Measurements from ENCODE around the gene PAX5.

PAX5 gene

GRCh38 chr9:36924757-36925432, 109.2 kb downstream of the PAX5 start:
- in situ Hi-C loops (cut with HindIII; ENCODE audit: low pct_ligation_motif_present, low sequenced_read_pairs): no loop called here
- DNase-seq: no peak
- H3K27me3 ChIP-seq (replicated peaks): peaks cover 2% of the 10 kb centered on the region
- no peak for TF ChIP-seq CTCF (IDR thresholded peaks at IDR 0.05; ENCODE audit: low read depth, low read length, missing control alignments)
- H3K27ac ChIP-seq: no peak overlapping the region
- H3K4me3 ChIP-seq (ENCODE audit: low read depth, low read length): no peak overlapping the region
- no peaks in the 10 kb centered on the region for H3K36me3 ChIP-seq (replicated peaks)

GRCh38 chr9:36924071-36924470, 110.0 kb downstream of the PAX5 start:
- no peaks in the 10 kb centered on the region for H3K36me3 ChIP-seq (replicated peaks)
- H3K27me3 ChIP-seq (replicated peaks): peaks cover 2% of the 10 kb centered on the region
- in situ Hi-C loops (cut with HindIII; ENCODE audit: low pct_ligation_motif_present, low sequenced_read_pairs): no loop called here
- DNase-seq: peak; percentile 84
- no peak overlapping the region for H3K4me3 ChIP-seq (ENCODE audit: low read depth, low read length)
- TF ChIP-seq CTCF (IDR thresholded peaks at IDR 0.05; ENCODE audit: low read depth, low read length, missing control alignments): no peak
- H3K27ac ChIP-seq: no peak overlapping the region

- H3K4me3 ChIP-seq (ENCODE audit: low read depth, low read length): no peak overlapping the region
- no peak for TF ChIP-seq CTCF (IDR thresholded peaks at IDR 0.05; ENCODE audit: low read depth, low read length, missing control alignments)
- no peaks in the 10 kb centered on the region for H3K36me3 ChIP-seq (replicated peaks)
- DNase-seq: no peak
- no peak overlapping the region for H3K27ac ChIP-seq
- H3K27me3 ChIP-seq (replicated peaks): peaks cover 2% of the 10 kb centered on the region
- in situ Hi-C loops (cut with HindIII; ENCODE audit: low pct_ligation_motif_present, low sequenced_read_pairs): no loop called here
Observed at GRCh38 chr9:36923025-36923625, 110.9 kb downstream of the PAX5 start.

- H3K36me3 ChIP-seq (replicated peaks): no peaks in the 10 kb centered on the region
- peaks cover 2% of the 10 kb centered on the region for H3K27me3 ChIP-seq (replicated peaks)
- peak; percentile 60 for DNase-seq
- in situ Hi-C loops (cut with HindIII; ENCODE audit: low pct_ligation_motif_present, low sequenced_read_pairs): no loop called here
- no peak for TF ChIP-seq CTCF (IDR thresholded peaks at IDR 0.05; ENCODE audit: low read depth, low read length, missing control alignments)
- no peak overlapping the region for H3K4me3 ChIP-seq (ENCODE audit: low read depth, low read length)
- H3K27ac ChIP-seq: no peak overlapping the region
Observed at GRCh38 chr9:36922548-36922947, 111.5 kb downstream of the PAX5 start.

GRCh38 chr9:36914212-36914577, 119.9 kb downstream of the PAX5 start:
- no peak overlapping the region for H3K4me3 ChIP-seq (ENCODE audit: low read depth, low read length)
- peaks cover 8% of the 10 kb centered on the region for H3K27me3 ChIP-seq (replicated peaks)
- H3K36me3 ChIP-seq (replicated peaks): no peaks in the 10 kb centered on the region
- in situ Hi-C loops (cut with HindIII; ENCODE audit: low pct_ligation_motif_present, low sequenced_read_pairs): no loop called here
- H3K27ac ChIP-seq: no peak overlapping the region
- no peak for TF ChIP-seq CTCF (IDR thresholded peaks at IDR 0.05; ENCODE audit: low read depth, low read length, missing control alignments)
- no peak for DNase-seq
